K562 (cell line): Measurements from ENCODE around the gene ALG8. TPM values are rescaled to one million over a fixed set of nuclear protein-coding genes. Genes with fewer than 3 reads are reported as not detected.

Experiments
- ARID1B ChIP-seq: fragments of 450-650 bp; IDR thresholded peaks from 2 replicates; pipeline ENCODE4 v1.6.1; 2016; ENCODE audit warnings: antibody characterized with exemption, mild to moderate bottlenecking, inconsistent platforms
- CHD4 ChIP-seq: fragments of 200-600 bp; sonication (generic); IDR thresholded peaks from 3 replicates; pipeline ENCODE4 v1.6.1; 2012; ENCODE audit warnings: low read depth, mild to moderate bottlenecking, mixed read lengths, low read length, inconsistent platforms; ENCODE audit not compliant: insufficient read depth, insufficient replicate concordance, poor library complexity, severe bottlenecking
- ESRRA ChIP-seq: fragments of 450-650 bp; IDR thresholded peaks from 2 replicates; pipeline ENCODE4 v1.6.1; 2014; ENCODE audit warnings: low read depth, mild to moderate bottlenecking, moderate library complexity, borderline replicate concordance
- HOXB6 ChIP-seq: fragments of 250-450 bp; sonication (Bioruptor Pico); IDR thresholded peaks from 2 replicates; pipeline ENCODE4 v1.5.1; 2022; ENCODE audit warnings: mild to moderate bottlenecking, borderline replicate concordance
- KLF10 ChIP-seq: fragments of 250-450 bp; sonication (Bioruptor Pico); IDR thresholded peaks from 2 replicates; pipeline ENCODE4 v1.6.1; 2021; ENCODE audit warnings: matching md5 sums
- NONO ChIP-seq, 2 experiments: fragments of 200-400 bp in 1 of 2; fragments of 450-650 bp in 1 of 2; formaldehyde crosslinking in 1 of 2; IDR thresholded peaks; 2 replicates each; pipeline ENCODE4 v1.6.1; 2017; ENCODE audit warnings: low read depth in 2 of 2, mild to moderate bottlenecking in 2 of 2, moderate library complexity in 2 of 2, low read length in 1 of 2
- NR2C1 ChIP-seq, 2 experiments: fragments of 450-650 bp; IDR thresholded peaks; 2 replicates each; pipeline ENCODE4 v1.6.1; 2017; ENCODE audit warnings: mild to moderate bottlenecking in 2 of 2, antibody characterized with exemption in 1 of 2, inconsistent platforms in 1 of 2, missing compliant biosample characterization in 1 of 2, missing genetic modification characterization in 1 of 2
- POLR3A ChIP-seq: IDR thresholded peaks from 2 replicates; pipeline ENCODE4 v1.6.1; 2011; ENCODE audit warnings: borderline replicate concordance, mild to moderate bottlenecking, moderate library complexity; ENCODE audit not compliant: insufficient read length, insufficient read depth; ENCODE audit errors: extremely low read depth
- SNRNP70 ChIP-seq: fragments of 200-400 bp; formaldehyde crosslinking; optimal IDR thresholded peaks from 2 replicates; pipeline ENCODE3; 2017; ENCODE audit warnings: low read depth, low read length
- TEAD4 ChIP-seq, 2 experiments: sonication (generic) in 1 of 2; formaldehyde crosslinking in 1 of 2; IDR thresholded peaks; 2 replicates each; pipeline versions ENCODE4 v1.6.1 to v1.8.0; 2012 to 2022; ENCODE audit warnings: borderline replicate concordance in 1 of 2, inconsistent platforms in 1 of 2, low read length in 1 of 2, mild to moderate bottlenecking in 1 of 2, missing genetic modification reagents in 1 of 2
- TRIM28 ChIP-seq: fragments of 450-650 bp; IDR thresholded peaks from 2 replicates; pipeline ENCODE4 v1.6.1; 2017
- ZBTB7A ChIP-seq: IDR thresholded peaks from 2 replicates; pipeline ENCODE4 v1.6.1; 2011; ENCODE audit warnings: low read depth, mild to moderate bottlenecking, low read length, moderate library complexity, borderline replicate concordance; ENCODE audit not compliant: control insufficient read depth
- ZNF140 ChIP-seq: fragments of 250-450 bp; sonication (Bioruptor Pico); IDR thresholded peaks from 2 replicates; pipeline ENCODE4 v1.8.0; 2021; ENCODE audit warnings: moderate library complexity, mild to moderate bottlenecking, inconsistent platforms
- polyA plus RNA-seq, 8 experiments: library from polyadenylated mRNA; depleted of rRNA in 4 of 8; stranded (reverse) in 5 of 8; unstranded in 3 of 8; fragments of >200 nt; fragmentation: Nextera tagmentation in 2 of 8; fragmentation: Illumina TruSeq in 1 of 8; extraction: Ambion mirVana in 2 of 8; extraction: Trizol in 1 of 8; gene quantifications; 2 replicates each; pipeline versions ENCODE4 v1.2.1 to v1.2.3, GENCODE V29; 2011 to 2014; ENCODE audit warnings: inconsistent platforms in 1 of 8, missing spikeins in 1 of 8
- total RNA-seq, 7 experiments: library from RNA; depleted of rRNA in 6 of 7; stranded (reverse); fragments of >200 nt in 6 of 7; fragmentation: Illumina TruSeq in 2 of 7; extraction: Trizol in 2 of 7; gene quantifications; 2 replicates each; pipeline versions ENCODE4 v1.2.1 to v1.2.3, GENCODE V29; 2011 to 2021; ENCODE audit warnings: low replicate concordance in 1 of 7
- TF ChIP-seq, protein P1 (sequence below): sonication (generic); formaldehyde crosslinking; IDR thresholded peaks from 2 replicates; pipeline ENCODE4 v1.8.1; 2022; ENCODE audit warnings: missing genetic modification reagents
- TF ChIP-seq, protein P2 (sequence below): sonication (generic); formaldehyde crosslinking; IDR thresholded peaks from 2 replicates; pipeline ENCODE4 v1.8.1; 2023; ENCODE audit warnings: mild to moderate bottlenecking, missing genetic modification reagents
- TF ChIP-seq, protein P3 (sequence below): fragments of 150-350 bp; IDR thresholded peaks from 2 replicates; pipeline ENCODE4 v1.6.1; 2014; ENCODE audit warnings: low read depth, mild to moderate bottlenecking, low read length, borderline replicate concordance

The ALG8 gene
- total and polyA plus RNA-seq, 9 of the 15 experiments (the other 6 are each of a cell fraction or from before 2014, with no cell fraction given): 59.3 to 189 (median 106) TPM

DNA sequence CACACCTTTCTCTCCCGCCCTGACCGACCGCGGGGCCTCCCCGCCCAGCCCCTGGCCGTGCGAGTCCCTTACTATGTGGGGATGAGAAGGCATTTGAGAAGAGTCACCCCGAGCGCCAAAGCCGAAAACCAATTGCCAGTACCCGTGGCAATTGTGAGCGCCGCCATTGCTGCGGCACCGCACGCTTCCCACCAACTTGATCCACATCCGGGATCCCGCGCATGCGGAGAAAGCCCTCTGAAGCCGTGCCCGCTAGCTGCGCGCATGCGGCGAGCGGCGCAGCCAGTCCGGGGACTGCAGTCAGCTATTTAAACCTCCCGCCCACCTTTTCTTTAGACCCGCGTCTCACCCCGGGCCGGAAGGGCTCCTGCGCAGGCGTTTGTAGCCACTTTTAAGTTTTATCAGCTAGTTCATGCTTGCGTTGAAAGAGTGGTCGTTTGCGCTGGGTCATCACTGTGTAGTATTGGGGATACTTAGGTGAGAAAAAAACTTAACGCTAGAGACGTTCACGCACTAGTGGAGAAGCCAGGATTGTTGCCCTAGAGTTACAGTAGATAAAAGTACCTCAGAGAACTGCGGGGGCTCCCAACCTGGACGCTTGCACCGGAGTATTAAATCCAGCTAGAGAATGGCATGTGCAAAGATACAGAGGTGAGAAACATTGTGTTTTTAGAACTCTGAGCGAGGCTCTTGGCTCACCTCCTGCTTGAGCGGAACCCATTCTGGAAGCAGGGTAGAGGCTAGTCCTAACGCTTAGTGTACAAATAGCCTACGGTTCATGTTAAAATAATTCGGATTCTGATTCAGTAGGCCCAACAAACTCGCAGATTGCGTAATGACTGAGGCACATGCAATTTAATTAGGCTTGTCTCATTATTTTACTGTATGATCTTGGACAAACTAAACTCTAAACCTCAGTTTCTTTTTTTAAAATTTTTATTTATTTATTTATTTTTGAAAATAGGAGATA lies at the start of gene ALG8 (continued):
- no peak for TF ChIP-seq CHD4
- peak; percentile 31; the same call in 1 of the 2 replicates for TF ChIP-seq ARID1B
- TF ChIP-seq SNRNP70: no peak
- TF ChIP-seq ZBTB7A: peak; percentile 47; the same call in 1 of the 2 replicates
- TF ChIP-seq NONO (IDR thresholded peaks at IDR 0.05; ENCODE audit: low read depth in 2 of 2, low read length in 1 of 2): 0 out of 4 replicates have a peak, but pooled peaks of 1 of the 2 experiments have one; percentile 44
- TF ChIP-seq TRIM28: 0 out of 2 replicates have a peak, but pooled peaks have one; percentile 30
- TF ChIP-seq ESRRA: peak; percentile 46; the same call in 1 of the 2 replicates
- TF ChIP-seq POLR3A: no peak
- TF ChIP-seq, protein P1, sequence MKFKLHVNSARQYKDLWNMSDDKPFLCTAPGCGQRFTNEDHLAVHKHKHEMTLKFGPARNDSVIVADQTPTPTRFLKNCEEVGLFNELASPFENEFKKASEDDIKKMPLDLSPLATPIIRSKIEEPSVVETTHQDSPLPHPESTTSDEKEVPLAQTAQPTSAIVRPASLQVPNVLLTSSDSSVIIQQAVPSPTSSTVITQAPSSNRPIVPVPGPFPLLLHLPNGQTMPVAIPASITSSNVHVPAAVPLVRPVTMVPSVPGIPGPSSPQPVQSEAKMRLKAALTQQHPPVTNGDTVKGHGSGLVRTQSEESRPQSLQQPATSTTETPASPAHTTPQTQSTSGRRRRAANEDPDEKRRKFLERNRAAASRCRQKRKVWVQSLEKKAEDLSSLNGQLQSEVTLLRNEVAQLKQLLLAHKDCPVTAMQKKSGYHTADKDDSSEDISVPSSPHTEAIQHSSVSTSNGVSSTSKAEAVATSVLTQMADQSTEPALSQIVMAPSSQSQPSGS: no peak
- TF ChIP-seq ZNF140: no peak
- TF ChIP-seq NR2C1 (IDR thresholded peaks at IDR 0.05): peak; percentile 88
- TF ChIP-seq NR2C1 (tag; IDR thresholded peaks at IDR 0.05): peak; percentile 95
- TF ChIP-seq, protein P2, sequence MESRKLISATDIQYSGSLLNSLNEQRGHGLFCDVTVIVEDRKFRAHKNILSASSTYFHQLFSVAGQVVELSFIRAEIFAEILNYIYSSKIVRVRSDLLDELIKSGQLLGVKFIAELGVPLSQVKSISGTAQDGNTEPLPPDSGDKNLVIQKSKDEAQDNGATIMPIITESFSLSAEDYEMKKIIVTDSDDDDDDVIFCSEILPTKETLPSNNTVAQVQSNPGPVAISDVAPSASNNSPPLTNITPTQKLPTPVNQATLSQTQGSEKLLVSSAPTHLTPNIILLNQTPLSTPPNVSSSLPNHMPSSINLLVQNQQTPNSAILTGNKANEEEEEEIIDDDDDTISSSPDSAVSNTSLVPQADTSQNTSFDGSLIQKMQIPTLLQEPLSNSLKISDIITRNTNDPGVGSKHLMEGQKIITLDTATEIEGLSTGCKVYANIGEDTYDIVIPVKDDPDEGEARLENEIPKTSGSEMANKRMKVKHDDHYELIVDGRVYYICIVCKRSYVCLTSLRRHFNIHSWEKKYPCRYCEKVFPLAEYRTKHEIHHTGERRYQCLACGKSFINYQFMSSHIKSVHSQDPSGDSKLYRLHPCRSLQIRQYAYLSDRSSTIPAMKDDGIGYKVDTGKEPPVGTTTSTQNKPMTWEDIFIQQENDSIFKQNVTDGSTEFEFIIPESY: peak; percentile 22; the same call in 1 of the 2 replicates
- no peak for TF ChIP-seq HOXB6 (CRISPR knock-in tag)
- no peak for TF ChIP-seq KLF10 (CRISPR knock-in tag)
- TF ChIP-seq, protein P3, sequence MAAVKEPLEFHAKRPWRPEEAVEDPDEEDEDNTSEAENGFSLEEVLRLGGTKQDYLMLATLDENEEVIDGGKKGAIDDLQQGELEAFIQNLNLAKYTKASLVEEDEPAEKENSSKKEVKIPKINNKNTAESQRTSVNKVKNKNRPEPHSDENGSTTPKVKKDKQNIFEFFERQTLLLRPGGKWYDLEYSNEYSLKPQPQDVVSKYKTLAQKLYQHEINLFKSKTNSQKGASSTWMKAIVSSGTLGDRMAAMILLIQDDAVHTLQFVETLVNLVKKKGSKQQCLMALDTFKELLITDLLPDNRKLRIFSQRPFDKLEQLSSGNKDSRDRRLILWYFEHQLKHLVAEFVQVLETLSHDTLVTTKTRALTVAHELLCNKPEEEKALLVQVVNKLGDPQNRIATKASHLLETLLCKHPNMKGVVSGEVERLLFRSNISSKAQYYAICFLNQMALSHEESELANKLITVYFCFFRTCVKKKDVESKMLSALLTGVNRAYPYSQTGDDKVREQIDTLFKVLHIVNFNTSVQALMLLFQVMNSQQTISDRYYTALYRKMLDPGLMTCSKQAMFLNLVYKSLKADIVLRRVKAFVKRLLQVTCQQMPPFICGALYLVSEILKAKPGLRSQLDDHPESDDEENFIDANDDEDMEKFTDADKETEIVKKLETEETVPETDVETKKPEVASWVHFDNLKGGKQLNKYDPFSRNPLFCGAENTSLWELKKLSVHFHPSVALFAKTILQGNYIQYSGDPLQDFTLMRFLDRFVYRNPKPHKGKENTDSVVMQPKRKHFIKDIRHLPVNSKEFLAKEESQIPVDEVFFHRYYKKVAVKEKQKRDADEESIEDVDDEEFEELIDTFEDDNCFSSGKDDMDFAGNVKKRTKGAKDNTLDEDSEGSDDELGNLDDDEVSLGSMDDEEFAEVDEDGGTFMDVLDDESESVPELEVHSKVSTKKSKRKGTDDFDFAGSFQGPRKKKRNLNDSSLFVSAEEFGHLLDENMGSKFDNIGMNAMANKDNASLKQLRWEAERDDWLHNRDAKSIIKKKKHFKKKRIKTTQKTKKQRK: no peak
- TF ChIP-seq TEAD4 (IDR thresholded peaks at IDR 0.05; ENCODE audit: low read length): peak; percentile 50; the same call in 1 of the 2 replicates
- TF ChIP-seq TEAD4 (CRISPR knock-in tag; IDR thresholded peaks at IDR 0.05; ENCODE audit: borderline replicate concordance): no peak
